ENCODE data around the gene DOCK9. TPM values are rescaled to one million over a fixed set of nuclear protein-coding genes. Genes with fewer than 3 reads are reported as not detected.

Gene DOCK9
- total RNA-seq, 1 experiment from 2014 or later, result 30.5 TPM

DNA sequence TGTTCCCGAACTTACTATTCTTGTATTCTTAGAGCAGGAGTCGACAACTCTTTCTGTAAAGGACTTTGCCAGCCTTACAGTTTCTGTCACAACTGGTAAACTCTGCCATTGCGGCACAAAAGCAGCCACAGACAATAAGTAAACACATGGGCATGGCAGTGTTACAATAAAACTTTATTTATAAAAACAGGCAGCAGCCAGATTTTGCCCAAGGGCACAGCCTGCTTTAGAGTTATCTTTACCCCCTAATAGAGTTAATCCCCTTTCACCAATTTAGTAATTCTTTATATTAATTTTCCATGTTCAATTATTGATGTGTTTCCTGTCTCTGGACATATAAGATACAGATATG is 19.4 kb downstream of the DOCK9 start:
- H3K4me1 ChIP-seq (ENCODE audit: control insufficient read depth, insufficient read depth, low read length), result no peaks in the 10 kb centered on the region
- no TSS peak for BruUV-seq (replicated peaks)

DNA sequence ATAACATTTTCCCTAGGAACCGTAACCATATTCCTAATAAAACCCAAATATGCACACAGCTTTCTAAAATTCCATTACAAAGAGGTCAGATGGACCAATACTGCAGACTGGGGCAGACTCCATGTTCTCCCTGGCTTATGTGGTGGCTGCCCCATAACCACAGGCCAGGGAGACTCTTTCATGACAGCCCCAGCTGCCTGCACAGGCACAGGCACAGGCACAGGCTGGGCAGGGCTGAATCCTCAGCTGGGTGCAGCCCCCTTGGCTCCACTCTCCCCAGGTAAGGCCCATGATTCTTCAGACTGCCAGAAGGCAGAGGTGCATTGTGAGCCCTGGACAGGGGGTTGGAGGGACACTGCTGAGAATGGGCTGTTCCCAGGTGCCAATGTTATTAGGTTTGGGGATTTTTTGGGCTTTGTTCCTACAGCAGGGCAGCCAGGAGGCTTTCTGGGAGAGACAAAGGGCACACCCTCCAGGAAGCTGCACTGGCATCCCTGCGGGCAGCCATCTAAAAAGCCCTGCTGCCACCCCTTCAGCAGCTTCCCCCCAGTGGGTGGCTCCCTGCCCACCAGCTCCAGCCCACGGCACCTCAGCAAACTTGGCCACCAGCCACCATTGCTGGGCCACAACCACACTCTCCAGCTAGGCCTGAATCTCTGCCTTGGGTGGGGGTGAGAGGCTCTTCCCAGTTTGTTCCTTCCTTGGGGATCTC is 20.0 kb downstream of the DOCK9 start:
- ChIA-PET CTCF (no interaction called here), POLR2A (no interaction called here)
- no peak for DNase-seq (ENCODE audit: low read depth, low spot score)
- BruUV-seq (replicated peaks), result no TSS peak
- in situ Hi-C loops (cut with HindIII; ENCODE audit: low pct_unique_long_range_greater_than_20kb, low sequenced_read_pairs) (no loop called here), intact Hi-C loops (cut with micrococcal nuclease; ENCODE audit: unreplicated experiment) (no loop called here)
- TF ChIP-seq POLR2AphosphoS5 (IDR thresholded peaks at IDR 0.05; ENCODE audit: low read depth, low read length) (no peak), SIN3A (IDR thresholded peaks at IDR 0.05; ENCODE audit: borderline replicate concordance, insufficient read depth, low read depth, low read length) (no peak), TCF7L2 (IDR thresholded peaks at IDR 0.05; ENCODE audit: low read depth, low read length) (no peak)
- TF ChIP-seq, protein P1, sequence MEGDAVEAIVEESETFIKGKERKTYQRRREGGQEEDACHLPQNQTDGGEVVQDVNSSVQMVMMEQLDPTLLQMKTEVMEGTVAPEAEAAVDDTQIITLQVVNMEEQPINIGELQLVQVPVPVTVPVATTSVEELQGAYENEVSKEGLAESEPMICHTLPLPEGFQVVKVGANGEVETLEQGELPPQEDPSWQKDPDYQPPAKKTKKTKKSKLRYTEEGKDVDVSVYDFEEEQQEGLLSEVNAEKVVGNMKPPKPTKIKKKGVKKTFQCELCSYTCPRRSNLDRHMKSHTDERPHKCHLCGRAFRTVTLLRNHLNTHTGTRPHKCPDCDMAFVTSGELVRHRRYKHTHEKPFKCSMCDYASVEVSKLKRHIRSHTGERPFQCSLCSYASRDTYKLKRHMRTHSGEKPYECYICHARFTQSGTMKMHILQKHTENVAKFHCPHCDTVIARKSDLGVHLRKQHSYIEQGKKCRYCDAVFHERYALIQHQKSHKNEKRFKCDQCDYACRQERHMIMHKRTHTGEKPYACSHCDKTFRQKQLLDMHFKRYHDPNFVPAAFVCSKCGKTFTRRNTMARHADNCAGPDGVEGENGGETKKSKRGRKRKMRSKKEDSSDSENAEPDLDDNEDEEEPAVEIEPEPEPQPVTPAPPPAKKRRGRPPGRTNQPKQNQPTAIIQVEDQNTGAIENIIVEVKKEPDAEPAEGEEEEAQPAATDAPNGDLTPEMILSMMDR (IDR thresholded peaks at IDR 0.05), result no peak
- TF ChIP-seq, protein P2, sequence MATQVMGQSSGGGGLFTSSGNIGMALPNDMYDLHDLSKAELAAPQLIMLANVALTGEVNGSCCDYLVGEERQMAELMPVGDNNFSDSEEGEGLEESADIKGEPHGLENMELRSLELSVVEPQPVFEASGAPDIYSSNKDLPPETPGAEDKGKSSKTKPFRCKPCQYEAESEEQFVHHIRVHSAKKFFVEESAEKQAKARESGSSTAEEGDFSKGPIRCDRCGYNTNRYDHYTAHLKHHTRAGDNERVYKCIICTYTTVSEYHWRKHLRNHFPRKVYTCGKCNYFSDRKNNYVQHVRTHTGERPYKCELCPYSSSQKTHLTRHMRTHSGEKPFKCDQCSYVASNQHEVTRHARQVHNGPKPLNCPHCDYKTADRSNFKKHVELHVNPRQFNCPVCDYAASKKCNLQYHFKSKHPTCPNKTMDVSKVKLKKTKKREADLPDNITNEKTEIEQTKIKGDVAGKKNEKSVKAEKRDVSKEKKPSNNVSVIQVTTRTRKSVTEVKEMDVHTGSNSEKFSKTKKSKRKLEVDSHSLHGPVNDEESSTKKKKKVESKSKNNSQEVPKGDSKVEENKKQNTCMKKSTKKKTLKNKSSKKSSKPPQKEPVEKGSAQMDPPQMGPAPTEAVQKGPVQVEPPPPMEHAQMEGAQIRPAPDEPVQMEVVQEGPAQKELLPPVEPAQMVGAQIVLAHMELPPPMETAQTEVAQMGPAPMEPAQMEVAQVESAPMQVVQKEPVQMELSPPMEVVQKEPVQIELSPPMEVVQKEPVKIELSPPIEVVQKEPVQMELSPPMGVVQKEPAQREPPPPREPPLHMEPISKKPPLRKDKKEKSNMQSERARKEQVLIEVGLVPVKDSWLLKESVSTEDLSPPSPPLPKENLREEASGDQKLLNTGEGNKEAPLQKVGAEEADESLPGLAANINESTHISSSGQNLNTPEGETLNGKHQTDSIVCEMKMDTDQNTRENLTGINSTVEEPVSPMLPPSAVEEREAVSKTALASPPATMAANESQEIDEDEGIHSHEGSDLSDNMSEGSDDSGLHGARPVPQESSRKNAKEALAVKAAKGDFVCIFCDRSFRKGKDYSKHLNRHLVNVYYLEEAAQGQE (IDR thresholded peaks at IDR 0.05; ENCODE audit: insufficient read depth in 1 of 2, low read depth in 2 of 2, low read length in 1 of 2), result no peak
- Histone ChIP-seq H3K4me3 (ENCODE audit: low read depth in 2 of 2, low read length in 2 of 2) (no peak overlapping the region), H3K4me1 (ENCODE audit: control insufficient read depth, insufficient read depth, low read length) (no peaks in the 10 kb centered on the region), H3K27ac (ENCODE audit: low read length) (no peak overlapping the region), H3K27me3 (ENCODE audit: control insufficient read depth, insufficient read depth, low read length) (no peaks in the 10 kb centered on the region), H3K9me3 (ENCODE audit: control insufficient read depth, insufficient read depth, low read depth, low read length) (no peaks in the 10 kb centered on the region), H3K36me3 (ENCODE audit: control insufficient read depth, insufficient read depth, low read length) (no peaks in the 10 kb centered on the region)
- no peak for ATAC-seq

More for the DNA sequence above, 19.4 kb downstream of the DOCK9 start:
- Histone ChIP-seq H3K4me3 (ENCODE audit: low read depth in 2 of 2, low read length in 2 of 2) (no peak overlapping the region), H3K9me3 (ENCODE audit: control insufficient read depth, insufficient read depth, low read depth, low read length) (no peaks in the 10 kb centered on the region), H3K27me3 (ENCODE audit: control insufficient read depth, insufficient read depth, low read length) (no peaks in the 10 kb centered on the region), H3K36me3 (ENCODE audit: control insufficient read depth, insufficient read depth, low read length) (no peaks in the 10 kb centered on the region), H3K27ac (ENCODE audit: low read length) (no peak overlapping the region)
- DNase-seq (ENCODE audit: low read depth, low spot score) (no peak), ATAC-seq (no peak)
- ChIA-PET CTCF (no interaction called here), POLR2A (no interaction called here)
- intact Hi-C loops (cut with micrococcal nuclease; ENCODE audit: unreplicated experiment), result no loop called here
- TF ChIP-seq, protein P1 (IDR thresholded peaks at IDR 0.05), result no peak
- no peak for TF ChIP-seq TCF7L2 (IDR thresholded peaks at IDR 0.05; ENCODE audit: low read depth, low read length)
- in situ Hi-C loops (cut with HindIII; ENCODE audit: low pct_unique_long_range_greater_than_20kb, low sequenced_read_pairs), result no loop called here

All from Panc1 (cell line).